Measurements from ENCODE around the gene CDC42BPB. TPM values are rescaled to one million over a fixed set of nuclear protein-coding genes. Genes with fewer than 3 reads are reported as not detected.
A peak's percentile ranks its signal among the peaks of the same experiment; 100 is the strongest.

Gene CDC42BPB
- total and polyA plus RNA-seq, 2 donors (not counting 1 experiment from before 2014, with no cell fraction given) = 44.8 to 98.3 TPM

DNA sequence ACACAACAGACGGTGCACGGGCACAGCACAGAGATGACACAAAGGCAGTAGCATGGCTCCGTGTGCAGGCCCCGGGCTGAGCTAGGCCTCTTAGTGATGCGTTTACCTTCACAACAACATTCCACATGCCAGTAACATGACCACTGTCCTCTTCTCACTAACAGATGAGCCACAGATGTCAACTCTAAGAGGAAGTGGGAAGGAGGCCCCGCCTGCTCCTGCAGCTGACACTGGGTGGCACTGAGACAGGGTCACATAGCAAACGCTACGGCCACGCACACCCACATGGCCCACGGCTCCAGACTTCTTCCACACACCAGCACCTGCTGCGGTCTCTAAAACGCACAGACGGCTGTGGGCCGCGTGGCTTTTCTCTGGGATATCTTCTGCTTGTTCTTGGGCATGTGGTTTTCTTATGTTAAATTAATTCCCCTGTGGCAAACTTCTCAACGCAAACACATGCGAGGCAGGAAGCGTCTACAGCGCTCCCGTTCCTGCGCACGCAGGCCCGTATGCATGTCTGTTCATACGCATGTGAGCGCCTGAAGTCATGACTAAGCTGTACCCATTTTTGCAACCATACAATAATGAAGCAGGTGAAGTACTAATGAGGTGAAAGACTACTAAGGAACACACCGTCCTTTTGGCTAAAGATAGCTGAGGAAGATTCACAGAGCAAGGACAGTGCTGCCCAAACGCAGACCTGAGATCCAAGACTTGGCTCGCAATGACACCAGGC is 108.1 kb downstream of the CDC42BPB start:
- Histone ChIP-seq H3K4me1 (ENCODE audit: control insufficient read depth, extremely low read depth, insufficient read depth, low read length) (no peaks in the 10 kb centered on the region), H3K4me3 (replicated peaks in 1 of 4; ENCODE audit: control extremely low read depth in 1 of 4, insufficient read depth in 1 of 4, low read depth in 3 of 4, low read length in 4 of 4) (no peak overlapping the region), H4K20me1 (ENCODE audit: control insufficient read depth, extremely low read depth, insufficient read depth, low read length) (no peaks in the 10 kb centered on the region), H3K9ac (ENCODE audit: insufficient read depth, low read length) (no peak overlapping the region), H3K27ac (ENCODE audit: insufficient read depth, low read length) (peak overlapping the region; percentile 14), H3K36me3 (ENCODE audit: control insufficient read depth, insufficient read depth, low read length) (peaks cover 51% of the 10 kb centered on the region), H3K79me2 (ENCODE audit: control insufficient read depth, insufficient read depth, low read length) (no peaks in the 10 kb centered on the region), H2AFZ (ENCODE audit: low read length) (no peak overlapping the region), H3K4me2 (ENCODE audit: extremely low read depth, insufficient read depth, low read length) (no peak overlapping the region), H3K9me3 (ENCODE audit: control insufficient read depth, insufficient read depth, low read depth, low read length) (no peaks in the 10 kb centered on the region), H3K27me3 (ENCODE audit: control insufficient read depth, insufficient read depth, low read length) (no peaks in the 10 kb centered on the region)
- TF ChIP-seq CTCF (conservative IDR thresholded peaks at IDR 0.05 in 1 of 2, IDR thresholded peaks at IDR 0.05 in 1 of 2; ENCODE audit: low read depth in 1 of 2, low read length in 2 of 2) = no peak
- TF ChIP-seq EZH2 (IDR thresholded peaks at IDR 0.05; ENCODE audit: low read length, missing control alignments) = no peak
- DNase-seq (ENCODE audit: low read depth in 2 of 2) = peak in 1 of 2 donors; percentile 22

DNA sequence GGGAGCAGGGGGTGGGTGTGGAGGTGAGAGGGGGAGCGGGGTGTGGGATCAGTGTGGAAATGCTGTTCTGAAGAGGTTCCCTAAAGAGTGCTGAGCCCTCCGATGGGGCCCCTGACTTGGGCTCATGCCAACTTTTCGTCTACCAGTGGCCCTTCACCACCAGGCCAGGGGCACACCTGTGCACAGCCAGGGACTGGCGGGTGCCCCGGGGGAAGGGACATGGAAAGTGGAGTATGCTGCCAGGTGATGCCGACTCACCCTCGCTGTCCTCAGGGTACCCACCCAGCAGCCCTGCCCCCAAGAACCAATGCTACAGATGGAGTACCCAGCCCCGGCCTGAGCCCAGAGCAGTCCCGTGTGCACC is 108.7 kb downstream of the CDC42BPB start:
- DNase-seq (ENCODE audit: low read depth in 2 of 2) = no peak
- H3K27ac ChIP-seq (ENCODE audit: insufficient read depth, low read length) = peak overlapping the region; percentile 14
- H4K20me1 ChIP-seq (ENCODE audit: control insufficient read depth, extremely low read depth, insufficient read depth, low read length) = no peaks in the 10 kb centered on the region
- no peak overlapping the region for H3K4me2 ChIP-seq (ENCODE audit: extremely low read depth, insufficient read depth, low read length)
- H3K9ac ChIP-seq (ENCODE audit: insufficient read depth, low read length) = no peak overlapping the region
- no peaks in the 10 kb centered on the region for H3K27me3 ChIP-seq (ENCODE audit: control insufficient read depth, insufficient read depth, low read length)
- H3K79me2 ChIP-seq (ENCODE audit: control insufficient read depth, insufficient read depth, low read length) = no peaks in the 10 kb centered on the region
- TF ChIP-seq CTCF (conservative IDR thresholded peaks at IDR 0.05 in 1 of 2, IDR thresholded peaks at IDR 0.05 in 1 of 2; ENCODE audit: low read depth in 1 of 2, low read length in 2 of 2) = no peak
- TF ChIP-seq EZH2 (IDR thresholded peaks at IDR 0.05; ENCODE audit: low read length, missing control alignments) = no peak
- H3K9me3 ChIP-seq (ENCODE audit: control insufficient read depth, insufficient read depth, low read depth, low read length) = no peaks in the 10 kb centered on the region
- H3K4me3 ChIP-seq (replicated peaks in 1 of 4; ENCODE audit: control extremely low read depth in 1 of 4, insufficient read depth in 1 of 4, low read depth in 3 of 4, low read length in 4 of 4) = no peak overlapping the region
- H2AFZ ChIP-seq (ENCODE audit: low read length) = no peak overlapping the region
- peaks cover 54% of the 10 kb centered on the region for H3K36me3 ChIP-seq (ENCODE audit: control insufficient read depth, insufficient read depth, low read length)
- no peaks in the 10 kb centered on the region for H3K4me1 ChIP-seq (ENCODE audit: control insufficient read depth, extremely low read depth, insufficient read depth, low read length)

GRCh38 chr14:102947321-102948103 is 109.8 kb downstream of the CDC42BPB start:
- Histone ChIP-seq H3K4me2 (ENCODE audit: extremely low read depth, insufficient read depth, low read length) (no peak overlapping the region), H3K9ac (ENCODE audit: insufficient read depth, low read length) (no peak overlapping the region), H3K27me3 (ENCODE audit: control insufficient read depth, insufficient read depth, low read length) (no peaks in the 10 kb centered on the region), H3K36me3 (ENCODE audit: control insufficient read depth, insufficient read depth, low read length) (peaks cover 52% of the 10 kb centered on the region), H3K27ac (ENCODE audit: insufficient read depth, low read length) (no peak overlapping the region), H3K4me3 (replicated peaks in 1 of 4; ENCODE audit: control extremely low read depth in 1 of 4, insufficient read depth in 1 of 4, low read depth in 3 of 4, low read length in 4 of 4) (no peak overlapping the region), H3K79me2 (ENCODE audit: control insufficient read depth, insufficient read depth, low read length) (no peaks in the 10 kb centered on the region), H3K4me1 (ENCODE audit: control insufficient read depth, extremely low read depth, insufficient read depth, low read length) (no peaks in the 10 kb centered on the region), H3K9me3 (ENCODE audit: control insufficient read depth, insufficient read depth, low read depth, low read length) (no peaks in the 10 kb centered on the region), H4K20me1 (ENCODE audit: control insufficient read depth, extremely low read depth, insufficient read depth, low read length) (no peaks in the 10 kb centered on the region), H2AFZ (ENCODE audit: low read length) (no peak overlapping the region)
- TF ChIP-seq EZH2 (IDR thresholded peaks at IDR 0.05; ENCODE audit: low read length, missing control alignments) (no peak), CTCF (conservative IDR thresholded peaks at IDR 0.05 in 1 of 2, IDR thresholded peaks at IDR 0.05 in 1 of 2; ENCODE audit: low read depth in 1 of 2, low read length in 2 of 2) (no peak)
- DNase-seq (ENCODE audit: low read depth in 2 of 2) = no peak

All from fibroblast of lung (primary cell).